B cell (primary cell): ENCODE data around the gene KCND3. TPM values are rescaled to one million over a fixed set of nuclear protein-coding genes. Genes with fewer than 3 reads are reported as not detected.

ENCODE experiments used
- ATAC-seq: fragments of 200-7000 bp; cut with Tn5 transposase; one replicate; pipeline ENCODE4 v1.10.0; 2021; ENCODE audit warnings: low read depth, mild to moderate bottlenecking, moderate number of reproducible peaks, moderate library complexity
- CTCF ChIA-PET: fragments of 350-600 bp; sonication (Branson Sonifier 250); formaldehyde crosslinking; loops from one replicate; lab custom pipeline; 2021; ENCODE audit warnings: antibody characterized with exemption, inconsistent platforms; lab: Charles Lee
- POLR2A ChIA-PET: fragments of 350-600 bp; sonication (Branson Sonifier 250); formaldehyde crosslinking; loops from one replicate; lab custom pipeline; 2021; ENCODE audit warnings: antibody characterized with exemption; lab: Charles Lee
- DNase-seq: peaks from one replicate; pipeline ENCODE4 v3.0.0; 2013
- H2AFZ ChIP-seq: 2 replicates; pipeline ENCODE4 v1.6.1; 2012; ENCODE audit warnings: mild to moderate bottlenecking, low read depth, low read length; ENCODE audit not compliant: insufficient read depth, poor library complexity, severe bottlenecking
- H3K27ac ChIP-seq, 2 donors: 1 replicate in 1 of 2; 2 replicates in 1 of 2; pipeline ENCODE4 v1.5.1; 2012 to 2013; ENCODE audit warnings: low read length in 2 of 2, mild to moderate bottlenecking in 2 of 2, moderate library complexity in 1 of 2
- H3K27me3 ChIP-seq, 4 experiments: fragments of 200-600 bp in 1 of 4; sonication (generic) in 1 of 4; replicated peaks in 1 of 4; 1 replicate in 2 of 4; 2 replicates in 2 of 4; pipeline versions ENCODE4 v1.6.1 to v1.7.0; 2013 to 2016; ENCODE audit warnings: low read length in 3 of 4, mild to moderate bottlenecking in 2 of 4, mixed read lengths in 1 of 4, moderate library complexity in 1 of 4; ENCODE audit not compliant: insufficient read depth in 4 of 4, control insufficient read depth in 3 of 4; ENCODE audit errors: control extremely low read depth in 1 of 4
- H3K36me3 ChIP-seq, 2 experiments: replicated peaks in 1 of 2; 1 replicate in 1 of 2; 2 replicates in 1 of 2; pipeline versions ENCODE4 v1.6.1 to v1.7.1; 2013; ENCODE audit warnings: low read length in 1 of 2; ENCODE audit not compliant: insufficient read depth in 2 of 2, control insufficient read depth in 1 of 2; ENCODE audit errors: control extremely low read depth in 1 of 2, extremely low read depth in 1 of 2
- H3K4me1 ChIP-seq, 2 donors: fragments of 200-600 bp in 1 of 2; sonication (generic) in 1 of 2; 1 replicate in 1 of 2; 2 replicates in 1 of 2; pipeline versions ENCODE4 v1.5.1 to v1.6.1; 2013 to 2017; ENCODE audit warnings: low read length in 2 of 2; ENCODE audit not compliant: control insufficient read depth in 2 of 2, insufficient read depth in 2 of 2
- H3K4me2 ChIP-seq: replicated peaks from 2 replicates; pipeline ENCODE3; 2012; ENCODE audit warnings: mild to moderate bottlenecking, low read depth, low read length; ENCODE audit not compliant: poor library complexity, severe bottlenecking
- H3K4me3 ChIP-seq, 5 experiments: fragments of 200-600 bp in 1 of 5; sonication (generic) in 1 of 5; 1 replicate in 3 of 5; 2 replicates in 2 of 5; pipeline versions ENCODE4 v1.5.1 to v1.7.0; 2011 to 2016; ENCODE audit warnings: low read length in 4 of 5, mild to moderate bottlenecking in 4 of 5, low read depth in 2 of 5, control low read depth in 1 of 5, moderate library complexity in 1 of 5; ENCODE audit not compliant: insufficient read depth in 1 of 5; ENCODE audit errors: control extremely low read depth in 1 of 5, extremely low read depth in 1 of 5
- H3K79me2 ChIP-seq: fragments of 200-600 bp; sonication (generic); one replicate; pipeline ENCODE4 v1.6.0; 2016; ENCODE audit warnings: low read length; ENCODE audit not compliant: control insufficient read depth, insufficient read depth
- H3K9ac ChIP-seq: fragments of 200-600 bp; sonication (generic); 2 replicates; pipeline ENCODE4 v1.6.1; 2017; ENCODE audit warnings: mild to moderate bottlenecking, low read length, moderate library complexity
- H3K9me3 ChIP-seq, 3 donors: one replicate each; pipeline versions ENCODE4 v1.6.1 to v1.7.1; 2013; ENCODE audit warnings: low read length in 2 of 3; ENCODE audit not compliant: control insufficient read depth in 2 of 3, insufficient read depth in 1 of 3; ENCODE audit errors: control extremely low read depth in 1 of 3
- H4K20me1 ChIP-seq: 2 replicates; pipeline ENCODE4 v1.6.0; 2012; ENCODE audit warnings: mild to moderate bottlenecking, low read length; ENCODE audit not compliant: insufficient read depth, control insufficient read depth, poor library complexity, severe bottlenecking
- H3K27ac Mint-ChIP-seq: one replicate; pipeline ENCODE4 v1.8.0; 2021; ENCODE audit warnings: mixed read lengths
- H3K27me3 Mint-ChIP-seq: one replicate; pipeline ENCODE4 v1.8.0; 2021; ENCODE audit warnings: mixed read lengths
- H3K4me1 Mint-ChIP-seq: one replicate; pipeline ENCODE4 v1.8.0; 2021; ENCODE audit warnings: mixed read lengths
- H3K4me3 Mint-ChIP-seq: one replicate; pipeline ENCODE4 v1.8.0; 2021; ENCODE audit warnings: mixed read lengths
- H3K9me3 Mint-ChIP-seq: one replicate; pipeline ENCODE4 v1.8.0; 2022; ENCODE audit warnings: mixed read lengths; ENCODE audit not compliant: insufficient read depth
- CTCF ChIP-seq: fragments of 200-600 bp; IDR thresholded peaks from one replicate; pipeline ENCODE4 v1.8.0; 2022; ENCODE audit warnings: antibody characterized with exemption, mild to moderate bottlenecking
- EZH2 ChIP-seq: IDR thresholded peaks from 2 replicates; pipeline ENCODE4 v1.6.1; 2012; ENCODE audit warnings: borderline replicate concordance, low read depth, mild to moderate bottlenecking, moderate library complexity, low read length; ENCODE audit not compliant: insufficient read depth, poor library complexity, severe bottlenecking
- WGBS: methylation state at CpG from one replicate; pipeline ENCODE4 v1.1.5; 2013; ENCODE audit warnings: missing lambda C conversion rate; ENCODE audit not compliant: insufficient coverage; 5-methylcytosine and 5-hydroxymethylcytosine counted together
- intact Hi-C: fragments of 100-400 bp; cut with micrococcal nuclease; formaldehyde crosslinking; loops from one replicate; pipeline ENCODE4 v1.10.0; 2022
- polyA plus RNA-seq: library from polyadenylated mRNA; depleted of rRNA; stranded (reverse); fragments of >200 nt; gene quantifications from 2 replicates; pipeline ENCODE4 v1.2.3, GENCODE V29; 2012
- total RNA-seq, 2 donors: library from RNA; stranded (reverse); fragments of 120-200 nt in 1 of 2; gene quantifications; 1 replicate in 1 of 2; 2 replicates in 1 of 2; pipeline versions ENCODE4 v1.2.3 to v1.2.4, GENCODE V29; 2013 to 2022

KCND3 gene
- total and polyA plus RNA-seq, 2 donors (not counting 1 experiment from before 2014, with no cell fraction given): 0.07 TPM; not detected in 1

DNA sequence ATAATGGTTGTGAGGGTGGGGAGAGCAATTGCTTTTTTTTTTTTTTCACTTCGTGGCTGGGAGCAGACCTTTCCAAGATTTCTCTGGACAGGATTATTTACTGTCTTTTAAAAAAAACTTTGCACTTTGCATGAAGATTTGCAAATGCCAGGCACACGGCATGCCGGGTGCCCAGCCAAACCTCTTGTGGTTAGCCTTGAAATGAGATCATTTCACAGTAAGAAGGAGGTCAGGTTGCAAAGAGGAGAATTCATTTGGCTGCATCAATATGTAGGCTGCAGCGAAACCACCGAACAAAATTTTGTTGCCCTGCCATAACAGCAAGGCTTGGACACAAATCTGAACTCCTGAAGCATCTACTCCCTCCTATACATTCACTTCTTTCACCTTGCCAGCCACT, 36.5 kb upstream of the KCND3 start:
- CTCF ChIA-PET: interaction anchor here (0.7 kb wide), 1 partner anchor 241 kb away, joined by 3 read pairs; no protein-coding TSS in a partner anchor
- ATAC-seq: no peak

DNA sequence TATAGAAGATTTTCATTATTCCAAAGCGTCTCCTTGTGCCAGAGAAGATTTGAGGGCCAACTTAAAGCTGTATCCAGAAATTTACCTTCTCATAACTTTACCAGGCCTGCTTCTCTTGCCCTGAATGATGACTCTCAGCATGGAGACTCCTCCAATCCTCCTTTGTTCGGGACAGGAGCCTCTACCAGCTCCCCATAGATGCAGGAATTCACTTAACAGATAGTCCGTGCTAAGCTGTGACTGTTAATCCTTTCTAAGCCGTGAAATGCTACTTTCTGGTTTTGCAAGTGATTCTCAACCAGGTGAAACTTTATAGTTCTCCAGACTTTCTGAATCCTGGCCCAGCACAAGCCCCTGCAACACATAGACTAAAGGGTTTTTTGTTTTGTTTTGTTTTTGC, 31.8 kb upstream of the KCND3 start:
- no peak overlapping the region for H3K4me3 Mint-ChIP-seq
- Histone ChIP-seq H3K4me3 (no peak overlapping the region), H3K27me3 (peaks cover 0 to 10% (median 0%) of the 10 kb centered on the region in 4 experiments), H3K9me3 (no peaks in the 10 kb centered on the region), H3K4me1 (no peaks in the 10 kb centered on the region), H2AFZ (no peak overlapping the region), H3K27ac (no peak overlapping the region), H4K20me1 (no peaks in the 10 kb centered on the region), H3K79me2 (no peaks in the 10 kb centered on the region), H3K36me3 (no peaks in the 10 kb centered on the region), H3K4me2 (no peak overlapping the region), H3K9ac (no peak overlapping the region)
- no peak overlapping the region for H3K27ac Mint-ChIP-seq
- no peaks in the 10 kb centered on the region for H3K4me1 Mint-ChIP-seq
- ChIA-PET CTCF (no interaction called here), POLR2A (no interaction called here)
- WGBS: 88% methylated on average over 4 of the region's 4 CpGs
- intact Hi-C loops: no loop called here
- TF ChIP-seq EZH2 (no peak), CTCF (no peak)
- DNase-seq (no peak), ATAC-seq (no peak)
- no peaks in the 10 kb centered on the region for H3K9me3 Mint-ChIP-seq
- peaks cover 30% of the 10 kb centered on the region for H3K27me3 Mint-ChIP-seq

More for the DNA sequence above, 36.5 kb upstream of the KCND3 start:
- Histone ChIP-seq H4K20me1 (no peaks in the 10 kb centered on the region), H3K4me1 (no peaks in the 10 kb centered on the region), H3K4me3 (no peak overlapping the region), H3K79me2 (no peaks in the 10 kb centered on the region), H3K27ac (no peak overlapping the region), H3K27me3 (peaks cover 0 to 8% (median 1%) of the 10 kb centered on the region in 4 experiments), H3K9ac (no peak overlapping the region), H2AFZ (no peak overlapping the region), H3K4me2 (no peak overlapping the region), H3K36me3 (no peaks in the 10 kb centered on the region), H3K9me3 (no peaks in the 10 kb centered on the region)
- intact Hi-C loops: no loop called here
- H3K27ac Mint-ChIP-seq: no peak overlapping the region
- no peaks in the 10 kb centered on the region for H3K9me3 Mint-ChIP-seq
- peaks cover 35% of the 10 kb centered on the region for H3K27me3 Mint-ChIP-seq
- WGBS: 57% methylated on average over 2 of the region's 5 CpGs
- no peak overlapping the region for H3K4me3 Mint-ChIP-seq
- no peaks in the 10 kb centered on the region for H3K4me1 Mint-ChIP-seq
- POLR2A ChIA-PET: no interaction called here
- no peak for TF ChIP-seq EZH2
- TF ChIP-seq CTCF: no peak
- DNase-seq: no peak
